Caco-2 (cell line): ENCODE data around the gene ATP5MC2. TPM values are rescaled to one million over a fixed set of nuclear protein-coding genes. Genes with fewer than 3 reads are reported as not detected.

Source experiments
- BruUV-seq: library from RNA; stranded (reverse); fragments of 400-500 nt; replicated peaks from 2 replicates; lab custom pipeline; 2021; lab: Mats Ljungman, UMichigan
- CTCF ChIA-PET: fragments of 300-600 bp; sonication (Branson Sonifier 250); formaldehyde crosslinking; loops from one replicate; lab custom pipeline; 2022; ENCODE audit warnings: antibody characterized with exemption; lab: Charles Lee
- POLR2A ChIA-PET: fragments of 300-600 bp; sonication (Branson Sonifier 250); formaldehyde crosslinking; loops from one replicate; lab custom pipeline; 2022; ENCODE audit warnings: antibody characterized with exemption; lab: Charles Lee
- DNase-seq, 2 experiments: peaks; one replicate each; pipeline versions ENCODE4 v3.0.0 to v3.0.0-alpha.2; 2020 to 2022
- H3K27me3 ChIP-seq: replicated peaks from 2 replicates; pipeline ENCODE4 v1.6.0; 2011; ENCODE audit warnings: low read length; ENCODE audit not compliant: control insufficient read depth, insufficient read depth
- H3K36me3 ChIP-seq: 2 replicates; pipeline ENCODE4 v1.5.1; 2011; ENCODE audit warnings: low read length; ENCODE audit not compliant: control insufficient read depth, insufficient read depth
- H3K4me1 ChIP-seq: fragments of 250-450 bp; sonication (Bioruptor Pico); 2 replicates; pipeline ENCODE4 v1.5.1; 2020; ENCODE audit warnings: mild to moderate bottlenecking
- H3K4me3 ChIP-seq: 2 replicates; pipeline ENCODE4 v1.5.1; 2011; ENCODE audit warnings: low read depth, mild to moderate bottlenecking, control low read depth, low read length
- H3K9me3 ChIP-seq: fragments of 250-450 bp; sonication (Bioruptor Pico); 2 replicates; pipeline ENCODE4 v1.5.1; 2020; ENCODE audit warnings: mild to moderate bottlenecking, moderate library complexity
- H3K27ac Mint-ChIP-seq: one replicate; pipeline ENCODE4 v1.8.0; 2022; ENCODE audit warnings: mixed read lengths; ENCODE audit not compliant: unreplicated experiment
- H3K27me3 Mint-ChIP-seq: one replicate; pipeline ENCODE4 v1.8.0; 2022; ENCODE audit warnings: mixed read lengths; ENCODE audit not compliant: insufficient read depth, unreplicated experiment
- H3K36me3 Mint-ChIP-seq: one replicate; pipeline ENCODE4 v1.8.0; 2022; ENCODE audit warnings: mild to moderate bottlenecking, mixed read lengths; ENCODE audit not compliant: insufficient read depth, unreplicated experiment
- H3K4me1 Mint-ChIP-seq: one replicate; pipeline ENCODE4 v1.8.0; 2022; ENCODE audit warnings: low read depth, mixed read lengths; ENCODE audit not compliant: unreplicated experiment
- H3K4me3 Mint-ChIP-seq: one replicate; pipeline ENCODE4 v1.8.0; 2022; ENCODE audit warnings: mild to moderate bottlenecking, moderate library complexity, mixed read lengths; ENCODE audit not compliant: unreplicated experiment
- H3K9me3 Mint-ChIP-seq: one replicate; pipeline ENCODE4 v1.8.0; 2022; ENCODE audit warnings: mixed read lengths; ENCODE audit not compliant: unreplicated experiment
- intact Hi-C: fragments of 100-400 bp; cut with micrococcal nuclease; formaldehyde crosslinking; loops from one replicate; pipeline ENCODE4 v1.10.0; 2022; ENCODE audit not compliant: unreplicated experiment
- total RNA-seq: library from RNA; stranded (reverse); gene quantifications from 2 replicates; pipeline ENCODE4 v1.2.3, GENCODE V29; 2022
- TF ChIP-seq, protein P1 (sequence below), 2 experiments: fragments of 200-600 bp in 1 of 2; IDR thresholded peaks; 1 replicate in 1 of 2; 2 replicates in 1 of 2; pipeline versions ENCODE4 v1.5.1 to v1.8.0; 2011 to 2022; ENCODE audit warnings: antibody characterized with exemption in 1 of 2, control low read depth in 1 of 2, inconsistent platforms in 1 of 2, low read depth in 1 of 2, low read length in 1 of 2, mild to moderate bottlenecking in 1 of 2, moderate library complexity in 1 of 2; ENCODE audit not compliant: insufficient read depth in 1 of 2, severe bottlenecking in 1 of 2, unreplicated experiment in 1 of 2

Gene ATP5MC2
- total RNA-seq, 1 experiment from 2014 or later: 160 TPM

DNA sequence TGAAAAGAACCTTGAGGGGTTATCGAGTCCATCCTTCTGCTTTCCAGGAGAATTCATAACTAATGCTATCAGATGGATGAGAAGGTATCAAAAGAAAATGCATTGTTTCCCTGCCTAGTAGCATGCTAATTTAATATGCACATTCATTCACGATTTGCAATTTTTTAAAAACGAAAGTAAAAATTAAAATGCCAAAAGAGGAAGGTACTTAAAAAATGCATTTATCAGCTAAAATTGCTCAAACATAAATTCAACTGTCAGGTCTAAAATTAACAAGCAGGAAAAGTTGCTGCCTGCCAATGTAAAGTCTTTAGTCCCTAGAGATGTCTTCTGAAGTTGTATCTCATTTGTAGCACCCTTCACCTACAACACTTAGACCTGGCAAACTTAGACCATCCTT is 57.6 kb downstream of the ATP5MC2 start:
- Histone ChIP-seq H3K9me3 (no peaks in the 10 kb centered on the region), H3K27me3 (no peaks in the 10 kb centered on the region), H3K4me1 (no peaks in the 10 kb centered on the region), H3K4me3 (no peak overlapping the region), H3K36me3 (no peaks in the 10 kb centered on the region)
- ChIA-PET POLR2A (no interaction called here), CTCF (no interaction called here)
- Mint-ChIP-seq H3K36me3 (peaks cover 12% of the 10 kb centered on the region), H3K4me3 (no peak overlapping the region), H3K9me3 (no peaks in the 10 kb centered on the region), H3K27me3 (no peaks in the 10 kb centered on the region), H3K4me1 (no peaks in the 10 kb centered on the region), H3K27ac (no peak overlapping the region)
- DNase-seq: no peak
- intact Hi-C loops: no loop called here
- TSS peak; percentile 6 for BruUV-seq
- TF ChIP-seq, protein P1, sequence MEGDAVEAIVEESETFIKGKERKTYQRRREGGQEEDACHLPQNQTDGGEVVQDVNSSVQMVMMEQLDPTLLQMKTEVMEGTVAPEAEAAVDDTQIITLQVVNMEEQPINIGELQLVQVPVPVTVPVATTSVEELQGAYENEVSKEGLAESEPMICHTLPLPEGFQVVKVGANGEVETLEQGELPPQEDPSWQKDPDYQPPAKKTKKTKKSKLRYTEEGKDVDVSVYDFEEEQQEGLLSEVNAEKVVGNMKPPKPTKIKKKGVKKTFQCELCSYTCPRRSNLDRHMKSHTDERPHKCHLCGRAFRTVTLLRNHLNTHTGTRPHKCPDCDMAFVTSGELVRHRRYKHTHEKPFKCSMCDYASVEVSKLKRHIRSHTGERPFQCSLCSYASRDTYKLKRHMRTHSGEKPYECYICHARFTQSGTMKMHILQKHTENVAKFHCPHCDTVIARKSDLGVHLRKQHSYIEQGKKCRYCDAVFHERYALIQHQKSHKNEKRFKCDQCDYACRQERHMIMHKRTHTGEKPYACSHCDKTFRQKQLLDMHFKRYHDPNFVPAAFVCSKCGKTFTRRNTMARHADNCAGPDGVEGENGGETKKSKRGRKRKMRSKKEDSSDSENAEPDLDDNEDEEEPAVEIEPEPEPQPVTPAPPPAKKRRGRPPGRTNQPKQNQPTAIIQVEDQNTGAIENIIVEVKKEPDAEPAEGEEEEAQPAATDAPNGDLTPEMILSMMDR (IDR thresholded peaks at IDR 0.05; ENCODE audit: insufficient read depth in 1 of 2, low read depth in 1 of 2, low read length in 1 of 2, severe bottlenecking in 1 of 2, unreplicated experiment in 1 of 2): no peak

DNA sequence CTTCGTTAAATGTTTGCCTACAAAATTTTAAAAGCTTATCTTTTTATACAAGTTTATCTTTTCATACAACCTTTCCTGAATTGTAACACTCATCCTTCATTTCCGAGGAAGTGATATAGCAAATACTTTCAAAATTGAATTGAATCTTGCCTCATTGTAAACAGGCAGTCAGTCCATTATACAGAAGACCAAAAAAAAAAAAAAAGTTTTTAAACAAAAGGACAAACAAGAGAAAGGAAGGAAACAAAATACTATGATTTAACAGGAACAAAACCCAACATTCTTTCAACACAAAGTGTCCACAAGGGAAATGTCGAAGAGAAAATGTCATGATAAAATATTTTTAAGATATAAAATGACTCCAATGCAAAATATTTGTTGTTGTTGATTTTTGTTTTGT is 58.2 kb downstream of the ATP5MC2 start:
- Histone ChIP-seq H3K4me1 (no peaks in the 10 kb centered on the region), H3K4me3 (no peak overlapping the region), H3K9me3 (no peaks in the 10 kb centered on the region), H3K36me3 (no peaks in the 10 kb centered on the region), H3K27me3 (no peaks in the 10 kb centered on the region)
- peaks cover 12% of the 10 kb centered on the region for H3K36me3 Mint-ChIP-seq
- no peaks in the 10 kb centered on the region for H3K27me3 Mint-ChIP-seq
- TF ChIP-seq, protein P1 (IDR thresholded peaks at IDR 0.05; ENCODE audit: insufficient read depth in 1 of 2, low read depth in 1 of 2, low read length in 1 of 2, severe bottlenecking in 1 of 2, unreplicated experiment in 1 of 2): no peak
- H3K27ac Mint-ChIP-seq: no peak overlapping the region
- H3K4me3 Mint-ChIP-seq: no peak overlapping the region
- ChIA-PET POLR2A (no interaction called here), CTCF (no interaction called here)
- DNase-seq: no peak
- no peaks in the 10 kb centered on the region for H3K9me3 Mint-ChIP-seq
- no peaks in the 10 kb centered on the region for H3K4me1 Mint-ChIP-seq
- intact Hi-C loops: no loop called here
- BruUV-seq: no TSS peak

DNA sequence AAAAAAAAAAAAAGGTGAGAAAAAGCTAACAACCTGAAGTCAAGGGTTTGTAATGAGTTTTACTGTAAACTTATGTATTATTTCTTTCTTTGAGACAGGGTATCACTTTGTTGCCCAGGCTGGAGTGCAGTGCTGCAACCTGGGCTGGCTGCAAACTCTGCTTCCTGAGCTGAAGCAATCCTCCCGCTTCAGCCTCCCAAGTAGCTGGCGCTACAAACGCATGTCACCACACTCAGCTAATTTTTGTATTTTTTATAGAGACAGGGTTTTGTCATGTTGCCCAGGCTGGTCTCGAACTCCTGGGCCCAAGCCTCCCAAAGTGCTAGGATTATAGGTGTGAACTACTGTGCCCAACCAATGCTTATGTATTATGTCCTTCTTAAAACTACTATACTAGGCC is 58.9 kb downstream of the ATP5MC2 start:
- peaks cover 12% of the 10 kb centered on the region for H3K36me3 Mint-ChIP-seq
- intact Hi-C loops: no loop called here
- TF ChIP-seq, protein P1 (IDR thresholded peaks at IDR 0.05; ENCODE audit: insufficient read depth in 1 of 2, low read depth in 1 of 2, low read length in 1 of 2, severe bottlenecking in 1 of 2, unreplicated experiment in 1 of 2): no peak
- no peaks in the 10 kb centered on the region for H3K27me3 ChIP-seq
- DNase-seq: no peak
- no peaks in the 10 kb centered on the region for H3K27me3 Mint-ChIP-seq
- POLR2A ChIA-PET: no interaction called here
- H3K4me1 Mint-ChIP-seq: no peaks in the 10 kb centered on the region
- CTCF ChIA-PET: interaction anchor here (0.6 kb wide), 1 partner anchor 403 kb away, joined by 4 read pairs; no protein-coding TSS in a partner anchor
- no peaks in the 10 kb centered on the region for H3K36me3 ChIP-seq
- no peak overlapping the region for H3K4me3 ChIP-seq
- H3K4me3 Mint-ChIP-seq: no peak overlapping the region
- no peak overlapping the region for H3K27ac Mint-ChIP-seq
- H3K4me1 ChIP-seq: no peaks in the 10 kb centered on the region
- no peaks in the 10 kb centered on the region for H3K9me3 ChIP-seq
- H3K9me3 Mint-ChIP-seq: no peaks in the 10 kb centered on the region
- no TSS peak for BruUV-seq

Other genes starting within 250 kb of the ATP5MC2 start
- 395 and 400 TPM in 2 replicates for gene PRR13, start 234.3 kb downstream of the ATP5MC2 start, total RNA-seq
- 1,036 and 1,143 TPM in 2 replicates for gene PCBP2, start 224.0 kb downstream of the ATP5MC2 start, total RNA-seq
- gene MAP3K12, start 176.6 kb downstream of the ATP5MC2 start, total RNA-seq: 2.4 and 3.9 TPM in 2 replicates
- gene TARBP2, start 174.8 kb downstream of the ATP5MC2 start, total RNA-seq: 43.9 and 50.7 TPM in 2 replicates
- 2.4 TPM in 1 of 2 replicates, not detected in the other for gene NPFF, start 168.6 kb downstream of the ATP5MC2 start, total RNA-seq
- gene ATF7, start 49.7 kb downstream of the ATP5MC2 start, total RNA-seq: 26.9 and 28.7 TPM in 2 replicates
- gene CALCOCO1, start 51.4 kb upstream of the ATP5MC2 start, total RNA-seq: 19.3 and 21.4 TPM in 2 replicates
- not detected in 2 replicates for gene CISTR, start 75.9 kb upstream of the ATP5MC2 start, total RNA-seq